ENCODE measurements around the gene MTM1.
A peak's percentile ranks its signal among the peaks of the same experiment; 100 is the strongest.

The MTM1 gene

DNA sequence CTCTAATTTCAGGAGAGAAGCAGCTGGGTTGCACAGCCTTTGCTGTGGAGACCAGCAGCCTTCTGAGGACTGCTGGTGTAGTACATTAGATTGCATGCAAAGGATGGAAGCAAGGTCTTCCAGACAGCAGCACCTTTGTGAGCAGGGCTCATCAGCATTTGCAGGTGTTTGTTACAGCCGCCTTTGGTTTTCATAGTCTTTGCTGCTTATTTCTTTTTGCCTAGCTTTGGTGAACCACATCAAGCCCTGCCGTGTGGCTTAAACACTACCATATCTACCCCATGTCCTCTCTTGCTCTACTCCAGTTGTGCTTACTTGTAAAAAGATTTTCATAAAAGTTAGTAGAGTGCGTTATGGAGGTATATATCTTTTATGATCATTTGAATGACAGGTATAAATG, 57.5 kb downstream of the MTM1 start:
- TF ChIP-seq, protein P1, sequence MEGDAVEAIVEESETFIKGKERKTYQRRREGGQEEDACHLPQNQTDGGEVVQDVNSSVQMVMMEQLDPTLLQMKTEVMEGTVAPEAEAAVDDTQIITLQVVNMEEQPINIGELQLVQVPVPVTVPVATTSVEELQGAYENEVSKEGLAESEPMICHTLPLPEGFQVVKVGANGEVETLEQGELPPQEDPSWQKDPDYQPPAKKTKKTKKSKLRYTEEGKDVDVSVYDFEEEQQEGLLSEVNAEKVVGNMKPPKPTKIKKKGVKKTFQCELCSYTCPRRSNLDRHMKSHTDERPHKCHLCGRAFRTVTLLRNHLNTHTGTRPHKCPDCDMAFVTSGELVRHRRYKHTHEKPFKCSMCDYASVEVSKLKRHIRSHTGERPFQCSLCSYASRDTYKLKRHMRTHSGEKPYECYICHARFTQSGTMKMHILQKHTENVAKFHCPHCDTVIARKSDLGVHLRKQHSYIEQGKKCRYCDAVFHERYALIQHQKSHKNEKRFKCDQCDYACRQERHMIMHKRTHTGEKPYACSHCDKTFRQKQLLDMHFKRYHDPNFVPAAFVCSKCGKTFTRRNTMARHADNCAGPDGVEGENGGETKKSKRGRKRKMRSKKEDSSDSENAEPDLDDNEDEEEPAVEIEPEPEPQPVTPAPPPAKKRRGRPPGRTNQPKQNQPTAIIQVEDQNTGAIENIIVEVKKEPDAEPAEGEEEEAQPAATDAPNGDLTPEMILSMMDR (IDR thresholded peaks at IDR 0.05) = no peak

DNA sequence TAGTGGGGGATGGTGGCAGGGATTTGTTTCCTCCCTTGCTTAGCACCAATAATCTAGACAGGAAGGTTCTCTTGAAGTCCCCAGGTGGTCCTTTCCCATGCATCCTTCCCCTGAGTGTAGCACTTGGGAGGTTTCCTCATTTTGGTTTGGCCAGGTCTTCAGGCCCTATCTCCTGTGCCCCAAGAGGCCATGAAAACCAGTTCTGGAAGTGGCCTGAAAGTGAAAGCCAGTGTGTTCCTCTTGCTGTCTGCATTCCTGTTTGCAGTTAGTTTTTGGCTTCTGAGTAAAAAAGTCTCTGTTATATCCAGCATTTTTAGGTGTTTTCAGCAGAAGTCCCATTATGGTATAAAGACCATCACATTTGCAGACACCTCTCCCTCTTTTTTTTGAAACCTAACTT, 59.5 kb downstream of the MTM1 start:
- TF ChIP-seq, protein P1 (IDR thresholded peaks at IDR 0.05) = no peak

DNA sequence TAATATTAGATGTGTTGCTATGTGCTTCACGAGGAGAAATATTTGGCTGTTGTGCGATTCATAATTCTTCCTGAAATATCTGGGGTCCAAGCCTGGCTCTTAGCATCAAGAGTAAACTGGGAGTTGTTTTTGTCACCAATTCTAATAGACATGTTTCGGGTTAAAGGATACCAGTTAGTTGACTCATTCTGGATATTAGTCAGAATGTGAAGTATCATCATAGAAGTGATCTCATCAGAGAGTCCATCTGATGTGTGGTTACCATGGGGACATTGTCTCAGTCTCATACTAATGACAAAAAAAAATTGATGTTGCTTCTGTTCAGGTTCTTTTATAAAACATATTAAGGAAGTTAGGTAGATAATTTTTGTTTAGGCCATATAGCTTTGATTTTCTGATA, 67.5 kb downstream of the MTM1 start:
- TF ChIP-seq, protein P1 (IDR thresholded peaks at IDR 0.05) = no peak

DNA sequence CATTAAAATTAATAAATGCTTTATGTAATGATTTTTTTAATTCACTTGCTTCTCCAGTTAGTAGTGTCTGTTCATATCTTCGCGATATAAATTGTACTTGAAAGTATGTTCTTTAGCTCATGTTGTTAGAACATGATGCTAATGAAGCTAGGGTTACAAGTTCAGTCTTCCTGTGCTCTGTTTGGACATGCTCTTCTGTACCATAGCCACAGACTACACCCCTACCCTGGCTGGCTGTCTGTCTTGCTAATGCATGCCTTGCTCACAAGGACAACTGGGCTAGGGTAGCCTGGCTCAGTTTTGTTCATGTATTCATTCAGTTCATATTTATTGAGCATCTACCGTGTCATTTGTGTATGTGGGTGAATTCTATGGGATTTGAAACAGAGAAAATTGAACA, 74.0 kb downstream of the MTM1 start:
- TF ChIP-seq, protein P1 (IDR thresholded peaks at IDR 0.05) = no peak

DNA sequence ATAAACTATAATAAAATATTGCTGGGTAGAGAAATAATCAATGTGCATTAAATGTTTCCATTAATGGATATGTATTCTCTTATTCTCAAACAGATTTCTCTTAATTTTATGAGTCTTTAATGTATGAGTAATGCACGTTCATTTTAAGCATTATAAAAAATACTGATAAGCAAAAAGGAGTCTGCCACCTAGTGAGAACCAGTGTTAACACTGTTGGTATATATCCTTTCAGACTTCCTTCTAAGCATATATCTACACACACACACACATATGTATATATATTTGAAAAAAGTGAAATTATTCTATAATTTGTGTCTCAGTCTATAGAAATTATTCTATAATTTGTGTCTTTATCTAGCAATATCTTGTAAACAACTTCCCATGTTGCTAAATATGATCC, 74.8 kb downstream of the MTM1 start:
- TF ChIP-seq, protein P1 (IDR thresholded peaks at IDR 0.05) = peak; percentile 32; the same call in 1 of the 2 replicates

DNA sequence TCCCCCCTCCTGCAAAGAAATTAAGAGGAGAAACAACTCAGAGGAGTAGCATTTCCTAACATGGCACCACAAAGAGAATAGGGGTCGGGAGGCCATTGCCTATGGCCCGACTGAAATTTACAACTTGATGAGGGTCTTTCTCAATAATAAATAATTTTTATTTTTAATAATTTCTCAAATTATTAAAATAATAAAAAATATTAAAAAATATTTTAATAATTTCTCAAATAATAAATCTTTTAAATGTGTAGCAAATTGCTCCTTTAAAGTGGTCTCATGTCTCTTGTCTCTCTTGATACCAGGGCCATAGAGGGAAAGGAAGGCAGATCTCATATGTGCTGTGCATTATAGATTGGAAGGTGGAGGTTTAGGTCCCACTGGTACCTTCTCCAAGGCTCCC, 75.5 kb downstream of the MTM1 start:
- TF ChIP-seq, protein P1 (IDR thresholded peaks at IDR 0.05) = no peak

DNA sequence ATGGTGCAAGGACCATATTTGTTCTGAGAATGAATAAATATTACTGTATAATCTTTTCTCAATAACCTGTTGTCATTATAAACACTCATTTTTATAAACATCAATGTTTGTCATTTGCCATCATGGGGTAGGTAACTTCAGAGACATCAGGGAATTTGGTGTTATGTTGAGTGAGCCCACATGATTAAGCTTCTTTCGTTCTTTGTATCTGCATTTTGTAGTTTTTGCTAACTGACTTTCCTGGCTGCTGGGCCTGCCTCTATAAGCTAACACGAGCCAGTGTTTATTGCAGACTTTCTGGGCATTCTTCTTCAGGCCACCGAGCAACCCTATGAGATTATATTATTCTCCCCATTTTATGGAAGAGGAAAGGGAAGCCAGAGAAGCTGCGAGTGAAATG, 76.0 kb downstream of the MTM1 start:
- TF ChIP-seq, protein P1 (IDR thresholded peaks at IDR 0.05) = no peak

DNA sequence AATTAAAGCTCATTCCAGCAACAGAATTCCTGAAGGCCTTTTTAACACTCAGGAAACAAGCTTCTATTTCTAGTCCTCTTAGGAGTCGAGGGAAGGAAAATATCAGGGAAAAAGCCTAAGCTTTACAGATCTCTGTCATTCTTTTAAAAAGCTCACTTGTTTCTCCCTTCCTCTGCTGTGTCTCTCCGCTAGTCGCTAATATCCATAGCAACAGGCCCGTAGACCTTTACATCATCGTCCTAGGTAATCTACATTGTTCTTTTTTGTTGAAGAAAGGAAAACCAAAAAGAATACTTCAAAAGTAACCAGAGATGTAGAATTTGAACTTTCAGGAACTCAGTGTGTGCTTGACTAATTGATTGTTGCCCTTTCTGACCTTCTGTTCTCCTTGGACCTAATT, 78.9 kb downstream of the MTM1 start:
- TF ChIP-seq, protein P1 (IDR thresholded peaks at IDR 0.05) = no peak
